Activated CD4-positive, alpha-beta memory T cell treated with anti-CD3 and anti-CD28 coated beads for 36 hours (primary cell): ENCODE results near the gene KCNMB2. TPM values are rescaled to one million over a fixed set of nuclear protein-coding genes. Genes with fewer than 3 reads are reported as not detected.

ENCODE experiments used
- CTCF ChIA-PET: fragments of 350-600 bp; sonication (Branson Sonifier 250); formaldehyde crosslinking; loops from one replicate; lab custom pipeline; 2021; ENCODE audit warnings: antibody characterized with exemption, inconsistent platforms; lab: Charles Lee
- POLR2A ChIA-PET: fragments of 350-600 bp; sonication (Branson Sonifier 250); formaldehyde crosslinking; loops from one replicate; lab custom pipeline; 2021; ENCODE audit warnings: antibody characterized with exemption; lab: Charles Lee
- DNase-seq: peaks from one replicate; pipeline ENCODE4 v3.0.0-alpha.2; 2020
- H3K27ac Mint-ChIP-seq: one replicate; pipeline ENCODE4 v1.8.0; 2021; ENCODE audit warnings: mixed read lengths
- H3K27me3 Mint-ChIP-seq: one replicate; pipeline ENCODE4 v1.8.0; 2021; ENCODE audit warnings: mixed read lengths
- H3K36me3 Mint-ChIP-seq: one replicate; pipeline ENCODE4 v1.8.0; 2021; ENCODE audit warnings: mixed read lengths
- H3K4me1 Mint-ChIP-seq: one replicate; pipeline ENCODE4 v1.8.0; 2021; ENCODE audit warnings: low read depth, mixed read lengths
- H3K4me3 Mint-ChIP-seq: one replicate; pipeline ENCODE4 v1.8.0; 2021; ENCODE audit warnings: mild to moderate bottlenecking, mixed read lengths
- H3K9me3 Mint-ChIP-seq: one replicate; pipeline ENCODE4 v1.8.0; 2021; ENCODE audit warnings: mixed read lengths
- intact Hi-C: fragments of 100-400 bp; cut with micrococcal nuclease; formaldehyde crosslinking; loops from one replicate; pipeline ENCODE4 v1.15.1; 2023
- total RNA-seq, 2 experiments: library from RNA; stranded (reverse); gene quantifications; one replicate each; pipeline ENCODE4 v1.2.3, GENCODE V29; 2021

Gene KCNMB2
- total RNA-seq, 2 experiments from 2014 or later: not detected

- no peak overlapping the region for H3K4me3 Mint-ChIP-seq
- H3K36me3 Mint-ChIP-seq: no peaks in the 10 kb centered on the region
- H3K4me1 Mint-ChIP-seq: no peaks in the 10 kb centered on the region
- POLR2A ChIA-PET: no interaction called here
- DNase-seq: no peak
- CTCF ChIA-PET: no interaction called here
- H3K27me3 Mint-ChIP-seq: no peaks in the 10 kb centered on the region
- intact Hi-C loops: no loop called here
- no peak overlapping the region for H3K27ac Mint-ChIP-seq
- no peaks in the 10 kb centered on the region for H3K9me3 Mint-ChIP-seq
Measured at GRCh38 chr3:178761461-178761860, 225.2 kb downstream of the KCNMB2 start.

- no peak overlapping the region for H3K27ac Mint-ChIP-seq
- H3K9me3 Mint-ChIP-seq: no peaks in the 10 kb centered on the region
- H3K36me3 Mint-ChIP-seq: no peaks in the 10 kb centered on the region
- H3K27me3 Mint-ChIP-seq: no peaks in the 10 kb centered on the region
- intact Hi-C loops: no loop called here
- DNase-seq: no peak
- H3K4me1 Mint-ChIP-seq: no peaks in the 10 kb centered on the region
- no peak overlapping the region for H3K4me3 Mint-ChIP-seq
- ChIA-PET CTCF (no interaction called here), POLR2A (no interaction called here)
Measured at GRCh38 chr3:178762385-178762784, 226.1 kb downstream of the KCNMB2 start.

- CTCF ChIA-PET: no interaction called here
- POLR2A ChIA-PET: no interaction called here
- H3K4me1 Mint-ChIP-seq: no peaks in the 10 kb centered on the region
- no peak overlapping the region for H3K27ac Mint-ChIP-seq
- no peak for DNase-seq
- no peaks in the 10 kb centered on the region for H3K36me3 Mint-ChIP-seq
- no peak overlapping the region for H3K4me3 Mint-ChIP-seq
- no peaks in the 10 kb centered on the region for H3K27me3 Mint-ChIP-seq
- intact Hi-C loops: no loop called here
- H3K9me3 Mint-ChIP-seq: no peaks in the 10 kb centered on the region
Measured at GRCh38 chr3:178765472-178765871, 229.2 kb downstream of the KCNMB2 start.

- Mint-ChIP-seq H3K27me3 (no peaks in the 10 kb centered on the region), H3K4me3 (no peak overlapping the region), H3K27ac (no peak overlapping the region), H3K4me1 (peaks cover under 1% of the 10 kb centered on the region), H3K9me3 (peaks cover 11% of the 10 kb centered on the region), H3K36me3 (no peaks in the 10 kb centered on the region)
- CTCF ChIA-PET: no interaction called here
- intact Hi-C loops: no loop called here
- POLR2A ChIA-PET: no interaction called here
- DNase-seq: no peak
Measured at GRCh38 chr3:178767581-178767980, 231.3 kb downstream of the KCNMB2 start.

GRCh38 chr3:178768072-178768864 is 232.0 kb downstream of the KCNMB2 start:
- H3K4me3 Mint-ChIP-seq: no peak overlapping the region
- H3K36me3 Mint-ChIP-seq: no peaks in the 10 kb centered on the region
- DNase-seq: no peak
- peaks cover 4% of the 10 kb centered on the region for H3K4me1 Mint-ChIP-seq
- H3K27ac Mint-ChIP-seq: no peak overlapping the region
- peaks cover 13% of the 10 kb centered on the region for H3K9me3 Mint-ChIP-seq
- intact Hi-C loops: no loop called here
- POLR2A ChIA-PET: no interaction called here
- no peaks in the 10 kb centered on the region for H3K27me3 Mint-ChIP-seq
- CTCF ChIA-PET: no interaction called here

- H3K36me3 Mint-ChIP-seq: no peaks in the 10 kb centered on the region
- H3K4me1 Mint-ChIP-seq: peaks cover 4% of the 10 kb centered on the region
- intact Hi-C loops: no loop called here
- no peaks in the 10 kb centered on the region for H3K27me3 Mint-ChIP-seq
- H3K4me3 Mint-ChIP-seq: no peak overlapping the region
- H3K9me3 Mint-ChIP-seq: peaks cover 13% of the 10 kb centered on the region
- no peak for DNase-seq
- no peak overlapping the region for H3K27ac Mint-ChIP-seq
- ChIA-PET POLR2A (no interaction called here), CTCF (no interaction called here)
Measured at GRCh38 chr3:178771511-178771910, 235.3 kb downstream of the KCNMB2 start.

- H3K4me1 Mint-ChIP-seq: peaks cover 4% of the 10 kb centered on the region
- intact Hi-C loops: no loop called here
- no peak overlapping the region for H3K27ac Mint-ChIP-seq
- H3K4me3 Mint-ChIP-seq: no peak overlapping the region
- no peaks in the 10 kb centered on the region for H3K36me3 Mint-ChIP-seq
- POLR2A ChIA-PET: no interaction called here
- no peaks in the 10 kb centered on the region for H3K27me3 Mint-ChIP-seq
- DNase-seq: no peak
- peaks cover 13% of the 10 kb centered on the region for H3K9me3 Mint-ChIP-seq
- CTCF ChIA-PET: no interaction called here
Measured at GRCh38 chr3:178772746-178773145, 236.5 kb downstream of the KCNMB2 start.

- Mint-ChIP-seq H3K4me1 (peaks cover 4% of the 10 kb centered on the region), H3K27me3 (no peaks in the 10 kb centered on the region), H3K4me3 (no peak overlapping the region), H3K36me3 (no peaks in the 10 kb centered on the region), H3K27ac (no peak overlapping the region), H3K9me3 (peaks cover 13% of the 10 kb centered on the region)
- DNase-seq: no peak
- intact Hi-C loops: no loop called here
- ChIA-PET CTCF (no interaction called here), POLR2A (no interaction called here)
Measured at GRCh38 chr3:178773358-178773757, 237.1 kb downstream of the KCNMB2 start.

GRCh38 chr3:178777718-178778411 is 241.6 kb downstream of the KCNMB2 start:
- H3K27ac Mint-ChIP-seq: no peak overlapping the region
- ChIA-PET CTCF (no interaction called here), POLR2A (no interaction called here)
- no peak for DNase-seq
- no peaks in the 10 kb centered on the region for H3K27me3 Mint-ChIP-seq
- H3K4me1 Mint-ChIP-seq: peaks cover 1% of the 10 kb centered on the region
- no peaks in the 10 kb centered on the region for H3K9me3 Mint-ChIP-seq
- intact Hi-C loops: no loop called here
- H3K4me3 Mint-ChIP-seq: no peak overlapping the region
- H3K36me3 Mint-ChIP-seq: no peaks in the 10 kb centered on the region

- no peak for DNase-seq
- no peaks in the 10 kb centered on the region for H3K9me3 Mint-ChIP-seq
- intact Hi-C loops: no loop called here
- no peak overlapping the region for H3K4me3 Mint-ChIP-seq
- no peaks in the 10 kb centered on the region for H3K27me3 Mint-ChIP-seq
- ChIA-PET CTCF (no interaction called here), POLR2A (no interaction called here)
- no peaks in the 10 kb centered on the region for H3K36me3 Mint-ChIP-seq
- H3K27ac Mint-ChIP-seq: no peak overlapping the region
- H3K4me1 Mint-ChIP-seq: no peaks in the 10 kb centered on the region
Measured at GRCh38 chr3:178778589-178778988, 242.4 kb downstream of the KCNMB2 start.

GRCh38 chr3:178785961-178786360 is 249.7 kb downstream of the KCNMB2 start:
- H3K27ac Mint-ChIP-seq: no peak overlapping the region
- CTCF ChIA-PET: no interaction called here

GRCh38 chr3:178787960-178788359 is 251.7 kb downstream of the KCNMB2 start:
- no peak for DNase-seq
- intact Hi-C loops: no loop called here
- H3K4me1 Mint-ChIP-seq: no peaks in the 10 kb centered on the region
- peaks cover 1% of the 10 kb centered on the region for H3K36me3 Mint-ChIP-seq
- H3K27ac Mint-ChIP-seq: no peak overlapping the region
- H3K9me3 Mint-ChIP-seq: peaks cover 20% of the 10 kb centered on the region
- H3K27me3 Mint-ChIP-seq: no peaks in the 10 kb centered on the region
- H3K4me3 Mint-ChIP-seq: no peak overlapping the region
- POLR2A ChIA-PET: no interaction called here
- CTCF ChIA-PET: no interaction called here

More at GRCh38 chr3:178785961-178786360, 249.7 kb downstream of the KCNMB2 start:
- H3K36me3 Mint-ChIP-seq: no peaks in the 10 kb centered on the region
- H3K9me3 Mint-ChIP-seq: peaks cover 13% of the 10 kb centered on the region
- no peak overlapping the region for H3K4me3 Mint-ChIP-seq
- no peak for DNase-seq
- H3K27me3 Mint-ChIP-seq: no peaks in the 10 kb centered on the region
- POLR2A ChIA-PET: no interaction called here
- H3K4me1 Mint-ChIP-seq: no peaks in the 10 kb centered on the region
- intact Hi-C loops: no loop called here

GRCh38 chr3:178794711-178795110 is 258.5 kb downstream of the KCNMB2 start:
- POLR2A ChIA-PET: no interaction called here
- DNase-seq: no peak
- Mint-ChIP-seq H3K4me1 (no peaks in the 10 kb centered on the region), H3K36me3 (peaks cover 1% of the 10 kb centered on the region), H3K27ac (no peak overlapping the region), H3K9me3 (peaks cover 16% of the 10 kb centered on the region), H3K27me3 (no peaks in the 10 kb centered on the region), H3K4me3 (no peak overlapping the region)
- CTCF ChIA-PET: no interaction called here
- intact Hi-C loops: no loop called here
